GM19324 (cell line): ENCODE measurements around the gene CES5A.
"Not testable (repeated sequence)": the region's sequence is repeated elsewhere in the genome, so short reads cannot be mapped to it uniquely, and the experiment has no call there.

Source experiments
- ATAC-seq: cut with Tn5 transposase; IDR thresholded peaks from one replicate; pipeline ENCODE4 v1.9.1; 2021; ENCODE audit warnings: mild to moderate bottlenecking, moderate library complexity; ENCODE audit not compliant: unreplicated experiment, low FRiP score

CES5A gene

GRCh38 chr16:55876854-55877253 lies 1.7 kb upstream of the CES5A start:
- ATAC-seq, result no peak

GRCh38 chr16:55873122-55873521 lies 2.1 kb downstream of the CES5A start:
- ATAC-seq, result no peak

GRCh38 chr16:55872130-55872529 lies 3.0 kb downstream of the CES5A start:
- no peak for ATAC-seq

- ATAC-seq, result no peak
Measured at GRCh38 chr16:55871411-55872038, 3.6 kb downstream of the CES5A start.

GRCh38 chr16:55868980-55869379 lies 6.2 kb downstream of the CES5A start:
- no peak for ATAC-seq

DNA sequence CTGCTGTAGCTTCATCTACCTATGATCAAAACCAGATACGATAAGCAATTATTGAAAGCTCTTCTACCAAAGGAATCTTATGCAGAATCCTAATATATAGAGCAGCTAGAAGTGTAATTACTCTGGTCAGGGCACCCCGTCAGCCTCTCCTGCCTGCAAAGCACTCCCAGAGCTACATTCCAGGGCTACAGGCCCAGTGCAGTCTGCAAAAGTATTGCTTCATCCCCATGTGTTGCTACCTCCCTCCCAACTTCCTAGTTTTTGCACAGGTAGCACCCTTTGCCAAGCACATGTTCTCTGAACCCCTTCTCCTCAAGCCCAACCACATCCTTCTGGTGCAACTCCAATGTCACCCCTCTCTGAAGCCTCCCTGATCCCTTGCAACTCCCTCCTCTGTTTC lies 7.0 kb downstream of the CES5A start:
- no peak for ATAC-seq

- ATAC-seq, result no peak
Measured at GRCh38 chr16:55861288-55861687, 13.9 kb downstream of the CES5A start.

DNA sequence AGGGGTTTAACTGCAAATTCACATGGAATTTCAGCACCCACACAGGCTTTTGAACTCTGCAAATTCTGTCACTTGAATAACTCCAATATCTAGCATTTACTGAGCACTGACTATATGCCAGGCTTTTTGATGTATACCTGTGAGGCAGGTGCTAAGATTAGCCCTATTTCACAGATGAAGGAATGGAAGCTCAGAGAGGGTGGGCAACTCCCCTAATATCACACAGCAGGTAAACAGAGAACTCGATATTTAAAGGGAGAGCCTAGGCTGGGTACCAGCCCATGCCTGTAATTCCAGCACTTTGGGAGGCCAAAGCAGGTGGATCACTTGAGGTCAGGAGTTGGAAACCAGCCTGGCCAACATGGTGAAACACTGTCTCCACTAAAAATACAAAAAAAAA lies 17.5 kb downstream of the CES5A start:
- ATAC-seq, result not testable (repeated sequence)

DNA sequence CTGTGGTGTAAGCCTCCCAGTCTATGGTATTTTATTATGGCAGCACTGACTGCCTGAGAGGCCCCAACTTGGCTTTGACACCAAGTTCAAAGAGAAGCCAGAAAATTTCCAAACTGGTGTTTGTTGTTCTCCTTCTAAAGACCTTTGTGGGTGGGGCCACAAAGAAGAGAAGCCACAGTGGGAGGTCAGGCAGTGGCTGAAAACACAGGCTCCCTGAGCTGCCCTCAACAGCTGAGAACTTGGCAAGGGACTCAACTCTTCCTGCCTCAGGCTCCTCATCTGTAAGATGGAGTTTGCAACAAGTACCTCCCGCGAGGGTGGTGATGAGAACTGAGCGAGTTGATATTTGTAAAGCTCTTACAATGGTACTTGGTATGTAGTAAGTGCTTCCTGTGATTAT lies 18.2 kb downstream of the CES5A start:
- no peak for ATAC-seq

DNA sequence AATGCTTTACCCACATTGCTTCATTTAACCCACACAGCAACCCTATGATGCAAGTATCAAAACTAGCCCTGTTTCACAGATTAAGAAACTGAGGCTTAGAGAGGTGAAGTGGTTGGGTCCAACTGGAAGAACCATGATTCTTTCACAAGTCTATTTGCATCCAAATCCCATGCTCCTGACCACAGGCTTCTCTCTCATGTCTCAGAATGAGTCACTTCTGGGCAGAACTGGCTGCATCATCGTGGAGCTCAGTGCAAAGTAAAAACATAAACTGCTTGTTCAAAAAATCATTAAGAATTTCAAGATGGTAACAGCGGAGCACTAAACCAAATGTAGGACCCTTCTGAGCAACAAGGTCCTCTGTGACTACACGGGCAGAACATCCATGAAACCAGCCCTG lies 22.1 kb downstream of the CES5A start:
- no peak for ATAC-seq

DNA sequence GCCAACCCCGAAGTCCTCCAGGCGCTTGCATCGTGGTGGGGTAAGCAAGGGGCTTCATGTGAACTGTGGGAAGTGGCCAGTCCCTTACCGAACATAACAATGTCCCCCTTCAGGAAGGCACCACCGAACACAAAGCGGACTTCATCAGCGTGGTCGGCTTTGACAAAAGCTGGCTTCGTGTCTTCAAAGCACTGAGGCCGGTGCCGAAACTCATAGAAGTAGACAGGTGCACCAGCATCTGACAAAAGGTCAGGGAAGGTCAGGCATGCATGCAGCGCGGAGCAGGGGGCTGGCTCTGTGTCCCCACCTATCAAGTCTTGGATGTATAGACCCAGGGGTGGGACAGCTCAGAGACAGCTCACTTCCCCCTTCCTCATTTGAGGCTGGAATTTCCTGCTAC lies 25.6 kb downstream of the CES5A start:
- ATAC-seq, result no peak

GRCh38 chr16:55846598-55847346 lies 28.4 kb downstream of the CES5A start:
- ATAC-seq, result no peak

- no peak for ATAC-seq
Measured at GRCh38 chr16:55843105-55843395, 32.1 kb downstream of the CES5A start.

DNA sequence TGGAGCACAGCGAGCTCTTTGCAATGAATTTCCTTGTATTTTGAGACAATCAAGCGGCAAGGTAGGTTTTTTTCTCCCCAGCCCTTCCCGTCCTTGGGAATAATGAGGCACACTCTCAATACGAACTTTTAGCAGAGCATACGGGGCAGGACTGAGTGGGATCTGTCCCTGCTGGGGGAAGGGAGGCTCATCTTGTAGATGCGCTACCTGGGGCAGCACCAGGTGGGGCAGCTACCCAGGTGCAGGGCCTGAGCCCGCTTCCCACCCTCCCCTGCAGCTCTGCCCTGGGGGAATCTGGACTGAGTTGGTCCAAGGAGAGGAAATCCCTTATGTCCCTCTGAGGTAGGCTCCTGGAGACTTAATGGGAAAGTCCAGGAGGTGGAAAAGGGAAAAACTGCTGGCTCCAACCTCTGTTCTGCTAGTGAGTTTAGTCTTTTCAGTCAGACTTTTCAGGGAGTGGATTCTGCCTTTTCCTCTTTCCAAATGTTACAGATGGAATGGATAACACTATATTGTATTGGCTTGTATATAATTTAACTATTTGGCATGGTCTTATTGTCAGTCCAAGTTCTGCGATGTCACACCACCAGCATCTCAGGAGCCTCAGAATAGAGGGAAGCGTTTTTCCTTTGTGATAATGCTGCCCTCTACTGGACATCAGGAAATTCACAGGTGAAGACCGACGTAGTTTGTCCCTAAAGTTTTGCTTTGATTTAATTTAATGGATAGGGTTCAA lies 32.6 kb downstream of the CES5A start:
- no peak for ATAC-seq

DNA sequence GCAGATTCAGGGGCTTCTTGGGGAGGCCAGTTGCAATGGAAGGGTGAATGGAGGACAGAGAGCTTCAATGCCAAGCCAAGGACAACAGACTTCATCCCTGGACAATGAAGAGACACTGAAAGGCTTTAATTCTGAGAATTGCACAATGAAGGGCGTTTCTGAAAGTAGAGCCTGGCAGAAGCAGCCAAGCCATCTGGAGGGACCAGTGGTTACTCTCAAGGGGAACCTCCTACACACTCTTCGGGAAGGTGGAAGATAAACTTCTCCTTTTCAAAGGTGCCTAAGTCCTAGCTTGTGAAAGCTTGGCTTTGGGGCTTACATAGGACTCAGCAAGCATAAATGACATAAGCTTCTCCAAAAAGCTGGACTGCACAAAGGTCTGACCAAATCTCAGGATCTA lies 36.1 kb downstream of the CES5A start:
- no peak for ATAC-seq

DNA sequence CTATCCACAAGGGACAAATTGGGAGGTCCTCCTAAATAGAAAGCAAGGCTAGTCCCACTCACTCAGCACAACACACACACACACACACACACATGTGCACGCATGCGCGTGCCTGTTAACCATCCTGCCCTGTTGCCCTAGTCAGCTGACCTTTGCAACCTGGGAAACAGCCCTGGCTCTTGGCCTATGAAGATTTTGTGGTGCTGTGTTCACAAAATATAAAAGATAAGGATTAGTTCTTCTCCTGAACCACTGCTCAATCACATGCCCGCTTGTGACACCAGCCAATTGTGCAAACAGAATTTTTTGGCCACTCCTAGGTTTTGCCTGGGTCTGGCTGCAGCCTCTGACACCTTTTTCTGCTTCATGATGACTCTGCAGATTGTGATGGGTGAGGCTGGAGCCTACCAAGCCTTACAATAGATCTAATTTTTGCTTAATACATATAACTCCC lies 39.0 kb downstream of the CES5A start:
- no peak for ATAC-seq

DNA sequence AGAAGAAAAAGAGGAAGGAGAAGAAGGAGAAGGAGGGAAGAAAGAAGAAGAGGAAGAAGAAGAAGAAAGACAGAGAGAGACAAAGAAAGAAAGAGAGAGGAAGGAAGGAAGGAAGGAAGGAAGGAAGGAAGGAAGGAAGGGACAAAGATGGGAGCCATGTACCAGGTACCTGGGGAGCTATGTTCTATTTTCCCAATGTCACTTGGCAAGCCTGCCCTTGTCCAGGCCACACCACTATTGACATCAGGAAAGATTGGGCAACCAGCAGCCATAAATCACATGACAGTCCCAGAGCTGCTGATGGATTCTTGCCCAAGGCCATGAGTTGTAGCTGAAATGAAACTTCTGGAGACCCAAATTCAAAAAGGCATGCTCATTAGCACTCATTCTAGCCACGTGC lies 39.6 kb downstream of the CES5A start:
- ATAC-seq, result no peak

DNA sequence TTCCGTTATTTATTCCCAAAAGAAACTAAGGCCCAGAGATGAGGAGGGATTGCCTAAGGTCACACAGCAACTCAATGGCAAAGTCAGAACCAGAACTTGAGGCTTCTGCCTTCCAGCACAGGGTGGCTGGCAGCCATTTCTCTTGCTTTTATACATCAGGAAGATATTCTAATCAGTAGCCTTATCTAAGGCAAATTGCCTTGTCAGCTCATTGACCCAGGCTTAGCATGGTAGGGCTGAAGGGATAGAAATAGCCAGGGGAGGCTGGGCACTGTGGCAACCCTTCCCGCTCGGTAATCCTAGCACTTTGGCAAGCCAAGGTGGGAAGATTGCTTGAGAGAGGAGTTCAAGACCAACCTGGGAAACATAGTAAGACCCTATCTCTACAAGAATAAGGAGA lies 40.0 kb downstream of the CES5A start:
- ATAC-seq, result not testable (repeated sequence)

DNA sequence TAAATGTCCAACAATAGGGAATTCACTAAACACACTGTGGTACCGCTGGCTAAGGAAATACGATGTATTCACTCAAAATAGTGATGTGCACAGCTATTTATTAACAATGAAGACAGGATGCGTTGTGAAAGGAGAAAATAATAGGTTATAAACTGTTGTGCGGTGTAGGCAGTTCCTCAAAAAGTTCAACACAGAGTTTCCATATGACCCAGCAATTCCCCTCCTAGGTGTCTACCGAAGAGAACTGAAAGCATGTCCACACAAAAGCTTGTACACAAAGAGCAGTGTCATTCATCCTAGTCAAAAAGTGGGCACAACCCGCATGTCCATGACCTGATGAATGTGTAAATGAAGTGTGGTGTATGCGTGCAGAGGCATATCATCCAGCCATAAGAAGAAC lies 41.1 kb downstream of the CES5A start:
- no peak for ATAC-seq

GRCh38 chr16:55832773-55833691 lies 42.1 kb downstream of the CES5A start, which contains the start of gene CES1:
CES1 (minus strand) TSS chr16:55833096; CDS start chr16:55833055, 41 bp downstream.
- ATAC-seq, result no peak

DNA sequence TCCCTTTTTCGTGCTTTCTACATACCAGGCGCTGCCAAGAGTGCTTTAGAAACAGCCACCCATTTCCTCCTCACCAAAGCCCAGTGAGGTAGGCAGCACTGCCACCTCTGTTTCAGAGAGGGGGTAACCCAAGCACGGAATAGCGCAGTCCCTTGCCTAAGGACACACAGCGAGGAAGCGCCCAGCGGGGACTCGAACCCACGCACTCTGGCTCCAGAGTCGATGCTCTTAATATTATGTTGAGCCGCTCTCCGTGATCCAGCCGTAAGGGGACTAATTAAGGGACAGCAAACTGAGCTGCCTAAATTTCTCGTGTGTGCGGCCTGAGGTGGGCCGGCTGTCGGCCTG lies 42.8 kb downstream of the CES5A start:
- no peak for ATAC-seq
